Measurements from ENCODE around the gene GRB10. TPM values are rescaled to one million over a fixed set of nuclear protein-coding genes. Genes with fewer than 3 reads are reported as not detected.
A peak's percentile ranks its signal among the peaks of the same experiment; 100 is the strongest.

Gene GRB10
- total RNA-seq, 1 donor from 2014 or later = 51.8 TPM

DNA sequence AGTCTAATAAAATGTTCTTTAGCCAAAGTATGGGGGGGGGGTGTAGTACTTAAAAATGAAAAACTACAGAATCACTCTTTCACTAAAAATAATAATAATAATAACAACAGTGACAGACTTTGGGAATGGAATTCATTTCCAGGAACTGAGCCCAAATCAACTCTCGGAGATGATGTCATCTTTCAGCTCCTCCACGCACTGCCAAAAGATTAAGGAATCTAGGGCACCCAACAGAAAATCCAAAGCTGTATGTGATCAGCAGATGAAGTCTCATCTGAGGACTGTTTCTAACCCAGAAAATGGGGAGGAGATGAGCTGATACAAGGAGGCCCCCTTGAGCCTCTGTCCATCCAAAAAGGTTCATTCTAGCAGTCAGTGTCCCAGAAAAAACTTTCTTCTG lies 54.5 kb downstream of the GRB10 start:
- DNase-seq (ENCODE audit: low spot score) = no peak
- intact Hi-C loops (cut with DNase I) = no loop called here

GRCh38 chr7:50727711-50728110 lies 55.0 kb downstream of the GRB10 start:
- intact Hi-C loops (cut with DNase I) = no loop called here
- DNase-seq (ENCODE audit: low spot score) = no peak

DNA sequence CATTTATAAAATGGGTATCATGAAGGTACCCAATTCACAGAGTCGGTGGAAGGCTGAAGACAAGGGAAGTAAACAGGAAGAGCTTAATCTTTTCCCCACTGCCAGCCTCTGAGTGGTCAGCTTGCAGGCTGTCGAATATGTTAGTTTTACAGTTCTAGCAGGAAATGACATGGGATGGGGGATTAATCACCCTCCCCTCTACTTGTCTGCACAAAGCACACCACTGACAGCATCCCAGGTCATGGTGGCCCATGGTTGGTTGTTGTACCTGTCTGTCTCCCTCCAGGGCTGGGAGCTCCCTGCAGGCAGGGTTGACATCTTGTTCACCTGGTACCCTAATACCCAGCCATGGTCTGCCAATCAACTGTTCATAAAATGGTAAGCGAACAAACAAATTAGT lies 55.6 kb downstream of the GRB10 start:
- DNase-seq (ENCODE audit: low spot score) = no peak
- intact Hi-C loops (cut with DNase I) = no loop called here

DNA sequence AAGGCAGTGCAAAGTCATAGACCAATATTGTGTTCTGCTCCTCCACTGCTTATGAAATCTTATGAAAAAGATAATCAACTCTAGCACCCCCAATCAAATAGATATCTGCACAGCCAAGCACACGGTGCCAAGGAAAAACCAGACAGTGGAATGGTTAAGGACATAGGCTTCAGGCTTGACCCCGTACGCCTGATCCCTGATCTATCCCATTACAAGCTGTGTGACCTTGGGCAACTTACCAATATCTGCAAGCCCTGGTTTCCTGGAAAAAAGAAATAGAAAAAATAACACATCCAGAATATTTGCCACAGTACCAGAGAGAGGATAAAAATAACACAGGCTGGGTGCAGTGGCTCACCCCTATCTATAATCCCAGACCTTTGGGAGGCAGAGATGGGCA lies 56.9 kb downstream of the GRB10 start:
- intact Hi-C loops (cut with DNase I) = no loop called here
- DNase-seq (ENCODE audit: low spot score) = no peak

DNA sequence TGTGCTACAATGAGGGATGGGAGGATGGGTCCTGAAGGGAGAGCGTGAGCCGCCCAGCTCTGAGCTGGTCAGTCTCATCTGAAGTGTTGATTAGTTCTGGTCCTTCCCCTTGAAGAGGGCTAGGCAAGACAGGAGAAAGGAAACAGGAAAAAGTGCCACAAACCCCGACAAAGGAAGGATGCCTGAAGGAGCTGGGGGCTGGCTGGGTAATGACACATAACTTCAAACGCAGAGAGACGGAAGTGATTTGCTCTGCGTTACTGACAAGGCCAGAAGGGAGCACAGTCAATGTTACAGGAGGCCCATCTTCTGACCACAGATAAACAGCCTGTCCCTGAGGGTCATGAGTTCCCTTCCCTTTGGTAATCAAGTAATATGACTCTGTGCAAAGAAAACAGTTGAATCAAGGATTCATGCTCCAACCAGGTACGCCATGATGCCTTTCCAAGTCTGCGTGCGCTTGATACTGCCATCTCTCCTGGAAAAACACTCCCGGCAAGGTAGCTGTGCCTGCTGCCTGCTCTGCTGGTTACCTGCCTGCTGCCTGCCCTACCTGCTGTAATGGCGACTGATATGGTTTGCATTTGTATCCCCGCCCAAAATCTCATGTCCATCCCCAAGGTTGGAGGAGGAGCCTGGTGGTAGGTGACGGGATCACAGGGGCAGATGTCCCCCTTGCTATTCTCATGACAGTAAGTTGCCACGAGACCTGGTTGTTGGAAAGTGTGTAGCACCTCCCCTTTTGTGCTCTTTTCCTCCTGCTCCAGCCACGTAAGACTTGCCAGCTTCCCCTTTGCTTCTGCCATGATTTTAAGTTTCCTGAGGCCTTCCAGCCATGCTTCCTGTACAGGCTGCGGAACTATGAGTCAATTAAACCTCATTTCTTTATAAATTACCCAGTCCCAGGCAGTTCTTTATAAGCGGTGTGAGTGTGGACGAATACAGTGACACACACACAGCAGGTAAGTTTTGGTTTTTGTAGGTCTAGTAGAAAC lies 57.9 kb downstream of the GRB10 start:
- DNase-seq (ENCODE audit: low spot score) = no peak
- intact Hi-C loops (cut with DNase I) = no loop called here

- intact Hi-C loops (cut with DNase I) = no loop called here
These were observed 58.8 kb downstream of the GRB10 start for GRCh38 chr7:50723888-50724287.

DNA sequence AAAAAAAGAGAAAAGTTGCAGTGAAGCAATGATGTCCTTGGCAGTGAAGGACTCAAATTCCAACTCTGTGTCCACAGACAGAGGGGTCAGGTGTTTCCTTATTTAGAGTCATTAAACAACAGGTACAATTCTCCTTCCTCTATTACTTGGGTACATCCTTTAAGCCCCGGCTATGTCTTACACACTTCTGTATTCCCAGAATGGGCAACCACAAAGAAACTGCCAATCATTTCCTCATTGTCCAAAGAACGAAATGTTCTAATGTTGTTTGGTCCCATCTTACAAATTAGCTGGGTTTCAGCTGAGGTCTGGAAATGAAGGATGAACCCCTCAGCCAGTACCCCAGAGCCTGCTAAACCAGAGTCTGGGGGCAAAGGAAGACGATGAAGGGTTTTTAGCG lies 59.5 kb downstream of the GRB10 start:
- DNase-seq (ENCODE audit: low spot score) = no peak
- intact Hi-C loops (cut with DNase I) = no loop called here

More at GRCh38 chr7:50723888-50724287, 58.8 kb downstream of the GRB10 start:
- no peak for DNase-seq (ENCODE audit: low spot score)

GRCh38 chr7:50721661-50722259 lies 60.9 kb downstream of the GRB10 start:
- no peak for DNase-seq (ENCODE audit: low spot score)
- intact Hi-C loops (cut with DNase I) = no loop called here

- intact Hi-C loops (cut with DNase I) = no loop called here
- DNase-seq (ENCODE audit: low spot score) = no peak
These were observed 61.5 kb downstream of the GRB10 start for GRCh38 chr7:50721160-50721559.

DNA sequence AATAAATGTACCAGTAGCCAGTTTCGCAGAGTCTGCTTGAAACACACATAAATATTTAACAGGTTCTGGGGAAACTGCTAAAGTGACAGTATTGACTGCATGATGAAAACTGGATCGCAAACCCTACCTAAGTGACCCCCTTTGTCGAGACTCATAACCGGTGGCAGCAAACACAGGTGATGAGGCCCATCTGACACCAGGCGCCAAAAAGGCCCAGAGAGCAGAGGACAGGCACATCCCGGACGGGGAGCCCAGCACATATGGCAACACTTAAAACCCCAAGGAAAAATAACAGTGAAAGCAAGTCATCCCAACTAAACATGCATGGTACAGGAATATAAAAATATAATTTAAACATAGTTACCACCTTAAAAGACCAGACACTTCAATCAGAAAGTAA lies 62.4 kb downstream of the GRB10 start:
- intact Hi-C loops (cut with DNase I) = no loop called here
- no peak for DNase-seq (ENCODE audit: low spot score)

GRCh38 chr7:50718876-50719275 lies 63.8 kb downstream of the GRB10 start:
- DNase-seq (ENCODE audit: low spot score) = no peak
- intact Hi-C loops (cut with DNase I) = loop anchor here (10.0 kb wide), 1 partner anchor 416 kb away; no protein-coding TSS in a partner anchor

DNA sequence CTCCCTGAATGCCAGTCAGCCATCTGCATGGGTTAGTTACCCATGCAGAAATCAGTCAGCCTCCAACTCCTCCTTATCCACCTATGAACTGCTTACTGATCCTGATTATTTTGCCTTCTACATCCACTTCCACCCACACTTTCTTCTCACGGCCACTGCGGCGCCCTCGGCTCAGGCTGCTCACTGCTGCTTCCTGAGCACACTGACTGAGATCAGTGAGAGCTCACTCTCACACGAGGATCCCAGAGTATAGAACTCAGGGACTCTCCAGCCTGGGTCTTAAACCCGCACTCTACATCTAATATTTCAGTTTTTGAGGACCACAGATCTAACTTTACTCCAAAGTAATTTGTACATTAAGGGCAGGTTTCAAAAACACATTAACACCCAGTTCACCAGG lies 64.4 kb downstream of the GRB10 start:
- DNase-seq (ENCODE audit: low spot score) = no peak
- intact Hi-C loops (cut with DNase I) = loop anchor here (10.0 kb wide), 1 partner anchor 416 kb away; no protein-coding TSS in a partner anchor

GRCh38 chr7:50717181-50717580 lies 65.5 kb downstream of the GRB10 start:
- no peak for DNase-seq (ENCODE audit: low spot score)
- intact Hi-C loops (cut with DNase I) = loop anchor here (10.0 kb wide), 1 partner anchor 418 kb away; no protein-coding TSS in a partner anchor

DNA sequence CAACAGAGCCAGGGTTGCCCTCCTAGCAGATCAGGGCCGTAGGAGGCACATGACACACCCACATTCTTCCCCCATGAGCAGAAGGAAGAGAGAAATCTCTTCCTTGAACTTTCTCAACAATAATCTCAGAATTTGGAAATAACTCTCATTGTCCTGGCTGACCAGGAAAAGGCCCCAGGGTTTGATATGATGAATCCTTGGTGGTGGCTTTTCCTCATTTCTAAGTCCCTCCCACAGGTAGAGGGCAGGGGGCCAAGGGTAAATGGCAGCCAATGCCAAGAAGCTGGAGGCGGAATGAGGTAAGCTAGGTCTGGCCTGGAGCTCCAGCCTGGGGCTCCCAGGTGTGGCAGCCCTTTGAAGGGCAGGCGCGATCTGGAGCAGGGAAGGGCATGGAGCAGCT lies 67.8 kb downstream of the GRB10 start:
- intact Hi-C loops (cut with DNase I) = loop anchor here (10.0 kb wide), 1 partner anchor 420 kb away; no protein-coding TSS in a partner anchor
- no peak for DNase-seq (ENCODE audit: low spot score)

DNA sequence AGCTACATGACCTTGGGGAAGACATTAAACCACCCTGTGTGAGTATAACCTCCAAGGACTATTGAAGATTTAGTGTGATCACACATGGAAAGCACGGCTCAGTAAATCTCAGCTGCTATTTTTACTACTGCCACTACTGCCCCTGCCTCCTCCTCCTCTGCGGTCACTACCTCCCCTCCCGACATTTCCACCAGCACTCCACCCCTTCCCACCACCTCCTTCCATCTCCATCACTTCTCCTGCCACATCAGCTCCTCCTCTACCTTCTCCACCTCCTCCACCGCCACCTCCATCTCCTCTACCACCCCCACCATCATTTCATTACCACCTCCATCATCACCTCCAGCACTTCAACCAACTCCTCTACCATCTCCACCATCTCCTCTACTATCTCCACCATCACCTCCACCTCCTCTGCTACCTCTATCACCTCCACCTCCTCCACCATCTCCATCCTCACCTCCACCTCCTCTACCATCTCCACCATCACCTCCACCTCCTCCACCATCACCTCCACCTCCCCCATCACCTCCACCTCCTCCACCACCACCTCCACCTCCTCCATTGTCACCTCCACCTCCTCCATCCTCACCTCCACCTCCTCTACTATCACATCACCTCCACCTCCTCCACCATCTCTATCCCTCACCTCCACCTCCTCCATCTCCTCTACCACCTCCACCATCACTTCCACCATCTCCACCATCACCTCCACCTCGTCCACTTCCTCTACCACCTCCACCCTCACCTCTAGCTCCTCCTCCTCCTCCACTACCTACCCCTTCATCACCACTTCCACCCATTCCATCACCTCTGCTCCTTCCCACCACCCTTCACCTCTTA lies 69.4 kb downstream of the GRB10 start:
- intact Hi-C loops (cut with DNase I) = loop anchor here (10.0 kb wide), 1 partner anchor 421 kb away; no protein-coding TSS in a partner anchor
- DNase-seq (ENCODE audit: low spot score) = no peak

DNA sequence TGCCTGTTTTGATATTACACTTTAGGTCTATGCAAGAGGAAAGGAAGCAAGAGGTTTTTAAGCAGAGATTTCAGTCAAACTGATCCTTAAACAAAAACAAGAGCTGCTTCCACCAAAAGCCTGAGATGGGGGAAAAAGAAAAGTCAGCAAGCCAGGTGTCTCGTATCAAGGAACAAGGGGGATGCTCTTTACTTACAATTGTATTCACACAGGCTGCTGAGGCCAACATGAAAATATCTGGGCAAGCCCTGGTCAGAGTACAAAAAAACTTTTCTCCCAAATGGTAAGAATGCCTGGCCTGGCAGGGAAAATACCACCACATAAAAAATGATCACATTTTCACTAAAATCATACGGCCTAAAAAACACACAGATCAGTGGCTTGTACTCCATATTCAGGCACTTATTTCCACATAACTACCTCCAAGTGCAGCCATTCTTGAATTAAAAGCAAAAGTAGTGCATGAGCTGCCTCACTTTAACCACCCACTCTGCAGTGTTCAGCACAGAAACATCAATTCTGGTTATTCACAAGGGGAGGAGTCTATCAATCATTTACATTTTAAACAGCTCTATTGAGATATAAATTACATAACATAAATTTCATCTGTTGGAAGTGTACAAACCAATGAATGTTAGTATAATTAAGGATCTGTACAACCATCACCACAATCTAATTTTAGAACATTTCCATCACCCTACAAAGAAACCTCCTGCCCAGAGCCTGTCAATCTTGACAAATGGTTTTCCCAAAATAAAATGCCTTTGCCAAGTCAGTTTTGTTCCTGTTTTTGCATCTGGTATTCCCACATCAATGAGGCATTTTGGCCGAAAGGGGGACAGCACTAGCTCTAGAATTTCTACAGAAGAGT lies 70.2 kb downstream of the GRB10 start:
- intact Hi-C loops (cut with DNase I) = loop anchor here (10.0 kb wide), 1 partner anchor 422 kb away; no protein-coding TSS in a partner anchor
- DNase-seq (ENCODE audit: low spot score) = no peak

- peak; percentile 82 for DNase-seq (ENCODE audit: low spot score)
- intact Hi-C loops (cut with DNase I) = loop anchor here (10.0 kb wide), 1 partner anchor 423 kb away; no protein-coding TSS in a partner anchor
These were observed 71.2 kb downstream of the GRB10 start for GRCh38 chr7:50711271-50712175.

All from cardiac septum (tissue), 1 donor.